ENCODE measurements around the gene ZSWIM5.
A peak's percentile ranks its signal among the peaks of the same experiment; 100 is the strongest.
"Not testable (repeated sequence)": the region's sequence is repeated elsewhere in the genome, so short reads cannot be mapped to it uniquely, and the experiment has no call there.

Gene ZSWIM5

DNA sequence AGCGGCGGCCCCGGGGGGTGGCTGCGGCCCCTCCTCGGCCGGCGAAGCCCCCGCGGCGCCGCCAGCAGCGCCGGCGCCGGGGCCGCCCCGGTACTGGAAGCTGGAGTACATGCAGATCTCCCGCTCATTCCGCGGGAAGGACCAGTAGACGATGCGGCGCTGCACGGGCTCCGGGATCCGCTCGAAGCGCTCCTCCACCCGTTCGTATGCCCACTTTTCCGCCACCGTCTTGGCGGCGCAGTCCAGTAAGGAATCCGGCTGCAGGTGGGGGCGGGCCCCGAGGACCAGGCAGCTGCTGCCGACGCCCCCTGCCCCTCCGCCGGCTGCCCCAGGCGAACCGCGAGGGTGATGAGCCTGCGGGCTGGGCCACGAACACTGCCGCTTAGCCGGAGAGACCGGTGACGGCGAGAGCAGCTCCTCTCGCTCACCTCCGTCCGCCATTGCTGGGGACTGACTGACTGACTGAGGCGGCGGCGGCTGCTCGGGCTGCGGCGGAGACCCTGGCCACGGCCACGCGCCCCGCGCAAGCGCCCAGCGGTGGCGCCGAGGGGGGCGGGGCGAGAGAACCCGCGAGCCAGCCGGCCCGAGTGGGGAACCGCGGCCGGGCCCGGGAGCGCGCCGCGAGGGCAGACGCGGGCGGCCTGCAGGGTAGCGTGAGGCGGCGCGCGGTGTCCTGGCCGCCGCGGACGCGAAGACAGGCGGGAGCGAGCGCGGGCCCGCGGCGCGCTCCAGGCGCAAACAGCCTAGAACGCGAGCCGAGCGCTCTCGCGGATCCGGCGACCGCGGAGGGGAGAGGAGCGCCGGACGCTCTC, at the start of gene ZSWIM5:
Gene ZSWIM5 (minus strand): TSS at position 696 of the 812 bp plus-strand sequence. CDS start 255 bp downstream, at position 441.
- peak; percentile 60 for DNase-seq

DNA sequence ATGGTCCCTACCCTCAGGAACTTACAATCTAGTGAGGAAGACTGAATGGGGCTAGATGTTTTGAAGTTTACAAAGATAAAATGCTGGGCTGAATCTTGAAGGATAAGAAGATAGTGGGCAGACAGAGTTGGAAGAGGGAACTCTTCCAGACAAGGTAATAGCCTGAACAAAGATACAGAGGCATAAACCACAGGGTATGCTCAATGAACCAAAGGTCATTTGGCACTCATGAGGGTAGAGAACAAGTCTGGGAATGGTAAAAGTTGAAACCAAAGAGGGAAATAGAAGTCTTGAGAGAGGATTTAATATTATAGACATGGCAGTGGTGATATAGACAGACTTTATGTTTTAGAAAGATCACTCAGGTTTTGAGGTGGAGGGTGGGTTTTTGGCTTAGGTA, 48.1 kb upstream of the ZSWIM5 start:
- DNase-seq, result no peak

DNA sequence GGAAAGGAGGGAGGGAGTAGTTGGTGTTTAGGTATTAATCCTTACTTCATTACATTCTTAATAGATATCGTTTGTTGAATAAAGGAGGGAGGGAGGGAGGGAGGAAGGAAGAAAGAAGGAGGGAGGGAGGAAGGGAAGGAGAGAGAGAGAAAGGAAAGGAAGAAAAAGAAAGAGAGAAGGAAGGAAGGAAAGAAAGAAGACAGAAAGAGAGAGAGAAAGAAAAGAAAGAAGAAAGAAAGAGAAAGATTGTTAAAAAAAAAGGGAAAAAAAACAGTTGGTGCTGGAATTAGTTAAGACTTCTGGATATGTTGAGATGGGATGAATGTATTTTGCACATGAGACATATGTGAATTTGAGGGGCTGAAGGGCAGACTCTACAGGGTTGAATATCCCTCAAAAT, 44.1 kb upstream of the ZSWIM5 start:
- no peak for DNase-seq

DNA sequence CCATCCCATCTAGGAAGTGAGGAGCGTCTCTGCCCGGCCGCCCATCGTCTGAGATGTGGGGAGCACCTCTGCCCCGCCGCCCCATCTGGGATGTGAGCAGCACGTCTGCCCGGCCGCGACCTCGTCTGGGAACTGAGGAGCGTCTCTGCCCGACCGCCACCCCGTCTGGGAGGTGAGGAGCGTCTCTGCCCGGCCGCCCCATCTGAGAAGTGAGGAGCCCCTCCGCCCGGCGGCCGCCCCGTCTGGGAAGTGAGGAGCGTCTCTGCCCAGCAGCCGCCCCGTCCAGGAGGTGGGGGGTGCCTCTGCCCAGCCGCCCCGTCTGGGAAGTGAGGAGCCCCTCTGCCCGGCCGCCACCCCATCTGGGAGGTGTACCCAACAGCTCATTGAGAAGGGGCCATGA, 41.6 kb upstream of the ZSWIM5 start:
- not testable (repeated sequence) for DNase-seq

DNA sequence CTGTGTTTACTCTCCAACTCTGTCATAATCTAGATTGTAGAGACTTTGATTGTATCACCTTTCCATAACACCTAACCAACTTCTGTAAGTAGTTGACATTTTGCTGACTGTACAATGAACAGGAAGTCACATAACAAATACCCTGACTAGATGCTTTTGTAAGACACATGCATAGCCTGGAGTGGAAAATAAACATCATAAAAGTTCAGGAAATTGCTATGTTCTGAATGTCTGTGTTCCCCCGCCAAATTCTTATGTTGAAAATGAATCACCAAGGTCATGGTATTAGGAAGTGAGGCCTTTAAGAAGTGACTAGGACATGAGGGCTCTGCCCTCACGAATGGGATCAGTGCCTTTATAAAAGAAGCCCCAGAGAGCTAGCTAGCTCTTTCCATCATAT, 40.4 kb upstream of the ZSWIM5 start:
- no peak for DNase-seq

DNA sequence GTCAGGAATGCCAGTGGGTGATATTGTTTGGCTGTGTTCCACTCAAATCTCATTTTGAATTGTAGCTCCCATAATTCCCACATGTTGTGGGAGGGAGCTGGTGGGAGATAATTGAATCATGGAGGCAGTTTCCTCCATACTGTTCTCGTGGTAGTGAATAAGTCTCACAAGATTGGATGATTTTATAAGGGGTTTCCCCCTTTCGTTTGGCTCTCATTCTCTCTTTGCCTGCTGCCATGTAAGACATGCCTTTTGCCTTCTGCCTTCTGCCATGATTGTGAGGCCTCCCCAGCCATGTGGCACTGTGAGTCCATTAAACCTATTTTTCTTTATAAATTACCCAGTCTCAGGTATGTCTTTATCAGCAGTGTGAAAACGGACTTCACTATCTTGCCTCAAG, 40.0 kb upstream of the ZSWIM5 start:
- not testable (repeated sequence) for DNase-seq

DNA sequence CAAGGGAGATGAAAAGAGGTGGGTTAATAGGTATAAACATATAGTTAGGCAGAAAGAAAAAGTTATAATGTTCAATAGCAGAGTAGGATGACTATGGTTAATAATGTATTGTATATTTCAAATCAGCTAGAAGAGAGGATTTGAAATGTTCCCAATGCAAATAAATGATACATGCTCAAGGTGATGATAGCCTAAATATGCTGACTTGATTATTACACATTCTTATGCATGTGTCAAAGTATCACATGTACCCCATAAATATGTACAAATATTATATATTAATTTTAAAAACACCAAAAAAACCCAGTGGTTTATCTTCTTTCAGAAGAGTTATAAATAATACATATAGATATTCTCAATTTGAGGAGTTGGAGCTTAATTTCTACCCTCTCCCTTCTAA, 38.3 kb upstream of the ZSWIM5 start:
- DNase-seq, result no peak

DNA sequence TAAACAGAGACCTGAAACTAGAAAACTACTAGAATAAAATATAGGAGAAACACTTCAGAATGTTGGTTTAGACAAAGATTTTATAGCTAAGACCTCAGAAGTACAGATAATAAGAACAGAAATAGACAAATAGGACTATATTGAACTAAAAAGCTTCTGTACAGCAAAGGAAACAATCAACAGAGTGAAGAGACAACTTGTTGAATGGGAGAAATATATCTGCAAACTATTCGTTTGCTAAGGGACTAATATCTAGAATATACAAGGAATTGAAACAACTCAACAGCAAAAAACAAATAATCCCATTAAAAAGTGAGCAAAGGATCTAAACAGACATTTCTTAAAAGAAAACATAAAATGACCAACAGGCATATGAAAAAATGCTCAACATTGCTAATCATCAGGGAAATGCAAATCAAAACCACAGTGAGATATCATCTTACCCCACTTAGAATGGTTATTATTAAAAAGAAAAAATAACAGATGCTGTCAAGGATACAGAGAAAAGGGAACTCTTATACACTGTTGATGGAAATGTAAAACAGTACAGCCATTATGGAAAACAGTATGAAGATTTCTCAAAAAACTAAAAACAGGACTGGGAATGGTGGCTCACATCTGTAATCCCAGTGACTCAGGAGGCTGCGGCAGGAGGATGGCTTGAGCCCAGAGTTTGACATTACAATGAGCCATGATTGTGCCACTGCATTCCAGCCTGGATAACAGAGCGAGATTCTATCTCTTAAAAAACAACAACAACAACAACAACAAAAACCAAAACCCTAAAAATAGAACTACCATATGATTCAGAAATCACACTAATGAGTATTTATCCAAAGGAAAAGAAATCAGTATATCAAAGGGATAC, 37.3 kb upstream of the ZSWIM5 start:
- no peak for DNase-seq

DNA sequence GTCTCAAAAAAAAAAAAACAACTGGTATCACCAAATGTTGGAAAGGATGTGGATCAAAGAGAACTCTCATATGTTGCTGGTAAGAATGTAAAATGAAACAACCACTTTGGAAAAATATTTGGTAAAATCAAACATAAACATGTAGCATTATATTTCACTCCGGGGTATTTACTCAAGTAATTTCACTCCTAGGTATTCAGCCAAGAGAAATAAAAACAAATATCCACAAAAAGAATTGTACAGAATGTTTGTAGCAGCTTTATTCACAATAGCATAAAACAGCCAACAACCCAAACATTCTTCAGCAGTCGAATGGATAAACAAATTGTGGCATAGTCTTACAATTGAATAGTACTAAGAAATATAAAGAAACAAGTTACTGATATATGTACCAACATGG, 32.4 kb upstream of the ZSWIM5 start:
- DNase-seq, result no peak

DNA sequence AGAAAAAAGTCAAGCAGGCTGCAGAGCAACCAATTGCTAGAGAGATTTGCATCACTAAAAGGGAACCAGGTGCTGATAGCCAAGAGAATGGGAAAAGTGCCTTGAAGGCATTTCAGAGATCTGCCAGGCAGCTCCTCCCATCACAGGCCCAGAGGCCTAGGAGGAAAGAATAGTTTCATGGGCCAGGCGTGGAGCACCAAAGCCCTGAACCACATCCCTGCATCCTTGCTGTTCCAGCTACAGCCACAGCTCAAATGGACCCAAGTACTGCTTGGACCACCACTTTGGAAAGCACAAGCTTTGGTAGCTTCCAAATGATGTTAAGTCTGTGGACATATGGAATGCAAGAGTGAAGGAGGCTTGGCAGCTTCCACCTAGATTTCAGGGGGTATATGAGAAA, 29.7 kb upstream of the ZSWIM5 start:
- no peak for DNase-seq

DNA sequence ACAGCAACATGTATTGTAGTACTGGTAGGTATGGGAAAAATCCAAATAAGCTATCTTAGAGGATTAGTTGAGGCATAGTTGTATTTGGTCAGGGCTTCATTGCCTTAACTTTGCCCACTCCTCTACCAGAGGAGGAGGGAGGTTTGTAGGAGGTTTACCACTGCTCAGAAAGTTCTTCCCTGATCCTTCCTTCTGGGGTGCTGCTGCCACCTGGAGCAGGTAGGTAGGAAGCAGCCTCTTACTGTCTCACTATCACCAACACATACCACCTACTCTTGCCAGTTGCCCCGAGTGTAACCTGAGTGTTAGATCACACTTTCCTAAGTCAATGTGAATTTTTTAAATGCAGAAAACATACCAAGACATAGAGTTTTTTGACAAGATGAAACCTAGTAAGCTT, 24.1 kb upstream of the ZSWIM5 start:
- DNase-seq, result no peak

DNA sequence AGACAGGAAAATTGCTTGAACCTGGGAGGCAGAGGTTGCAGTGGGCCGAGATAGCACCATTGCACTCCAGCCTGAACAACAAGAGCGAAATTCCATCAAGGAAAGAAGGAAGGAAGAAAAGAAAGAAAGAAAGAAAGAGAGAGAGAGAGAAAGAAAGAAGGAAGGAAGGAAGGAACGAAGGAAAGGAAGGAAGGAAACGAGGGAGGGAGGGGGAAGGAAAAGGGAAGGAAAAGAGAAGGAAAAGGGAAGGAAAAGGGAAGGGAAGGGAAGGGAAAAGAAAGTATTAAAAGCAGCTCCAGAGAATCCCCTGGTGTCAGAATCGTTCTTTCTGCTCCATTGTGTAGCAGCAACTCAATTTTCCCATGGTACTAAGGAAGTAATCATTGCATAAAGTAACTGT, 19.2 kb upstream of the ZSWIM5 start:
- no peak for DNase-seq

DNA sequence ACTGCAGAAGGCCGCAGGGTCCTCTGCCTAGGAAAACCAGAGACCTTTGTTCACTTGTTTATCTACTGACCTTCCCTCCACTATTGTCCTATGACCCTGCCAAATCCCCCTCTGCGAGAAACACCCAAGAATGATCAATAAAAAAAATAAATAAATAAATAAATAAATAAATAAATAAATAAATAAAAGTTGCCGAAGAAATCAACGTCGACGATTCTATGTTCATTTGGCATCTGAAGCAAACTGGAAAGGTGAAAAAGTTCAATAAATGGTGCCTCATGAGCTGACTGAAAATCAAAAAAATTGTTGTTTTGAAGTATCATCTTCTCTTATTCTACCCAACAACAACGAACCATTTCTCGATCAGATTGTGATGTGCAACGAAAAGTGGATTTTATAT, 17.3 kb upstream of the ZSWIM5 start:
- DNase-seq, result not testable (repeated sequence)

DNA sequence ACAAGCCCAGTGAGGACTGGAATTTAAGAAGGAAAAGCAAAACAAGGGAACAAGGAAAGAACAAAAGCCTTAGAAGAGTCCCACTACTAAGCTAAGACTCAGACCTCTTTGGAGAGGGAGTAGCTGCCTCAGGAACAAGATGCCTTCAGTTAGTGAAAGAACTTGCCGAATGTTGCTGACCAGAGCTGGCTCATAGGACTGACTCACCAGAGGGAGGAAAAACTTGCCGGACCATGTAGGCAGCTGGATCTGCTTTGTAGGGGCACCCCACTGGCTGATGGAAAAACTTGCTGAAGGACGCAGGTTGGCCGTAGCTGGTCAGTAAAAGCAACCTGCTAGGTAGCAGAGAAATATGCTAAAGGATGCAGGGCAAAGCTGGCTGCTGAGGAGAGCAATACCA, 15.3 kb upstream of the ZSWIM5 start:
- DNase-seq, result no peak

DNA sequence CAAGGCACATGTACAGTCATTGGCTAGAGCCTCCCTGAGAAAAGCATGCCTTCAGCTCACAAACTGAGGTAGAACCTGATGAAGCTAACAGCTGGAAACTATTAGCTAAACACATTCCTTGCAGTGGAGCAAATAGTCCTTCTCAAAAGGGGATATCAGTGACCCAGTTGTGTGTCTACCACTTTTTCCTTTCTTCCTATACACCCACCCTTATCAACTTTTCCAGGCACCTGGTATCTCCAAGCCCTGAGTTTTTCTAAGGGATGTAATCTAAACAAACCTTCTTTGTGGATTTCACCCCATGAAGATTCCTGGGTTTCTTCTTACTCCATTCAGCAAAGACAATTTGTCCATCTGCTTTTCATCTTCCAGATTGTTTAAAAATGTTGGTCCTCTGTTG, 10.5 kb upstream of the ZSWIM5 start:
- no peak for DNase-seq

DNA sequence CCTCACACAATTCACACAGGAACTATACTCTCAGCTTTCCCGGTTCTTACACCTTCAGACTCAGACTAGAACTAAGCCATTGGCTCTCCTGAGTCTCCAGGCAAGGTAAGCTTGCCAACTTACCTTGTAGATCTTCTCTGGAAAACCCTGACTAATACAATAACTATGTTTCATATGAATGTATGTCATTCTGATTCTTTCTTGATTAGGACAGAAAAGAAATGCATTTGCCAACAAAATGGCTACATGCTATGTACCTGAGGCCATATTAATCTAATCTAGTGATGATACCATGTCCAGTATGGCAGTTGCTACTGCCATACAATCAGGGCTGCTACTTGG, 9.8 kb upstream of the ZSWIM5 start:
- no peak for DNase-seq

DNA sequence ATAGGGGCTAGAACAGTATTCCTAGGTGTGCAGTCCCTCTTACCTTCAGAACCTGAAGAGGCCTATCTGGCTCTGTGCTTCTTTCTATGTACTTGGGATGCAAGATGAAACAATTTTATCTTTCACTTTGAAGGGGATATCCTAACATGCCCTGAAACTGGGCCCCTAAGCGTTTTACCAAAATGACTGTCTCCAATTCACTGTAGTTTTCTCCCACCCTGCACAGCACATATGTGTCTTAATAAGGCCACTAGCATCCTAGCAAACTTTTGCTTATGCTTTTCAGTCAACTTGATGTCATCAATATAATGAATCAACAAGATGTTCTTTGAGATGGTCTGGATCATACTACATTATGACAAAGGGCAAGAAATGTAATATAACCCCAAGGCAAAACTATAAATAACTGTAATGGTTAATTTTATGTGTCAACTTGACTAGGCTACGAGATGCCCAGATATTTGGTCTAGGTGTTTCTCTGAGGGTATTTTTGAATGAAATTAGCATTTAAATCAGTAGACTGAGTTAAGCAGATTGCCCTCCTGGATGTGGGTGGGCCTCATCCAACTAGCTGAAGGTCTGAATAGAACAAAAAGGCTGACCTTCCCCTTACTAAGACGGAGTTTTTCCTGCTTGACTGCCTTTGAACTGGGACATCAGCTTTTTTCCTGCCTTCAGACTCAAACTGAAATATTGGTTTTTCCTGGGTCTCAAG, 9.2 kb upstream of the ZSWIM5 start:
- no peak for DNase-seq

DNA sequence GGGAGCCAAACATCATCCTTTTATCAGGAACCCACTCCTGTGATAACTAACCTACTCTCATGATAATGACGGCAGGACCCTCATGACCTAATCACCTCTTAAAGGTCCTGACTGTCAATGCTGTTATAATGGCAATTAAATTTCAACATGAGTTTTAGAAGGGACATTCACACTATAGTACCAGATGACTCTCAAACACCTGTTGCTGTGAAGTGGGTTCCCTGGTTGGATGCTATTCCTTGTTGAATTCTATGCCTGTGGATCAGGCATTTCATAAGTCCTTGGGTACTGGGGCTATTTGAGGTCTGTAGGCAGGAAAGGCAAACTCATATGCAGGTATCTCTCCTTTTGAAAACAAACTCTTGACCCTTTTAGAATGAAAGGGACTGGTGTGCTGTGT, 7.5 kb upstream of the ZSWIM5 start:
- DNase-seq, result no peak

DNA sequence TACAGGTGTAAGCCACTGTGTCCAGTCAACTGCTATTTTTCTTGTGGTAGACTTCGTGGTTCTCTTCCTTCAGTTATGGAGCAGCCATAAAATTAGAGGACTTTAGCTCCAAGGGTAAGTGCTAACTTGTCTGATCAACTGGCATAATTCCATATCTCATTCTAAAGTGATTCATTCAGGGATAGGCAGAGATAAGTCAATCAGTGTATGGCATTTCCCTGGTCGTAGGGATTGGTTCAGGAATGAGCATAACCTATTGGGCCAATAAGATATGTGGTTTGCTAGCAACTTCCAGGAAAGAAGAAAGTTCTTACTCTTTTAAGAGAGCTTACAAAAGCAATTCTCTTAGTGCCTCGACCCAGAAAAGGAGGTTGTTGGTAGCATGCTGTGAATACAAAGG, 4.7 kb upstream of the ZSWIM5 start:
- no peak for DNase-seq

DNA sequence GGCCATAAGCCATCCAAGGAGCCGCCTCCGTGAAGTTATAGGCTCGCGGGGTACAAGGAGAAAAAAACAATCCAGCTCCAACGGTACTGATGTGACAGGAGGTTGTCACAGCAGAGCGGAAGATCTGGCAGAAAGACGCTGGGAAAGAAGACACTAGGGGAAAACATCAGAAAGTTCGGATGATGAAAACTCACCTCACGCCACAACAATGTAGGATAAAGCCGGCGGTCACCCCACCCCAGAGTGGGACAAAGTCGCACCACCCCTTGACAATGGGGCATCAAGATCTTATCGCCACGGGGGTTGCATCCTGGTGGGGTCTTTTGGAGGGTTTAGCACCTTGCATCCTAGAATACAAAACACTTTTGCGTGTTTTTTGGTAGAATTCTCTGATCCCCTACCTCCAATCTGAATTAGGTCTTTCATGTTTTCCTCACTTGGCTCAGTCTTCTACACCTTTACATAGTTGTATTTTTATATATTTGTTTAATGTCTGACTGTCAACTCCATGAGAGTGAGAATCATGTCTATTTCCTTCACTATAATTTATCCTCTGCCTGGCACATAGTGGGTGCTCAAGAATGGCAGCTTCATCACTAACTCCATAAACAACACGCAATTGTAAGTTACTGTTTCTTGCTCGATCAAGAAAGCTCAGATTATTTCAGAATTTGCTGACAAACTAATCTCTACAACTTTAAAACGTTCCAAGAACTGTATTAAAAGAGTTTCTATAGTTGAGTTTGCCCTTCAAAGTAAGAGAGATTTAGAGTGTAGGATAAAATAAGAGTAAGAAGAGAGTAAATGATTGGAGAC, 611 bp upstream of the ZSWIM5 start:
- no peak for DNase-seq

DNA sequence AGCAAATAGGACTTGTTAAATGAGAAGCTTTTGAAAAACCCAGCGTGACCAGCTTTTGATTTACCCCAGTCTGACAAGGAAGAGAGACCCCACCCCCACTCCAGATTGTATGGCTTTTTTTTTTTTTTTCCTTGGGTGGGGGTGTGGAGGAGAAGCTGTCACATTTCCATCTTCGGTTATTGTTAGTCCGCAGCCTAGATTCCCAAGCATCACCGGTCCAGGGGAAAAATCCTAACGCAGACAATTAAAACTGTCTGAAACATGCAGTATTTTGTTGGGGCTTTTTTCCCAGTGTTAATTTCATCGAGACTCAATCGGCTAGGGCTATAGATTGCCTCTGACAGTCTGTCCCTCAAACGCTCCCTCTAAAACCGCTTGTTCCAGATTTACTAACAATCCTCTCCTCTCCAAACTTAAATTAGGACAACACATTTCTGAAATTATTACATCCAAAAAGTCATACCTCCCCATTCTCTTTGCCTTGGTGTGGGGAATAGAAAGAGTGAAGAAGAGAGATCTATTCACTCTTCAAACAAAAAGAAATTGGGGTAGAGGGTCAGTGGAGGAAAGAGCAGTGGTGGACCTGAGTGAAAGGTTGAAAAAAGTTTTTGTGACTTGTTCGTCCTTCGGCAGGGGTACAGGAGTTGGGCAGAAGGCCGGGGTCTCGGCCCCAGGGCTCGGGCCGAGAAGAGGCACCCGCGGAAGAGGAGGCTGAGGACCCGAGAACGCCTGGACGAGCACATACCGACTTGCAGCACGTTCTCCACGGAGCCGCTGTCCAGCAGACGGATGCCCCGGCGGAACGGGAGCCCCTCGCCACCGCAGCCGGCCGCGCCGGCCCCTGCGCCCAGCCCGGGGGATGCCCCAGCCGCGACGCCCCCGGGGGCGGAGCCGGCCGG, 1.1 kb downstream of the ZSWIM5 start:
- peak; percentile 8 for DNase-seq

Measured in stimulated activated CD4-positive, alpha-beta T cell treated with anti-CD3 and anti-CD28 coated beads, Interleukin-12 subunit alpha, Interleukin-12 subunit beta, amount 100 ng/mL, for 4 hours (primary cell).